GM23338 (cell line): Measurements from ENCODE around the gene KRTAP5-10. TPM values are rescaled to one million over a fixed set of nuclear protein-coding genes. Genes with fewer than 3 reads are reported as not detected.

ENCODE experiments used
- ATAC-seq: fragments of 200-7000 bp; cut with Tn5 transposase; 3 replicates; pipeline ENCODE4 v1.9.1; 2020
- DNase-seq: peaks from one replicate; pipeline ENCODE4 v3.0.0-alpha.2; 2015; ENCODE audit warnings: low spot score
- H2AFZ ChIP-seq: fragments of 200-600 bp; sonication (generic); 2 replicates; pipeline ENCODE4 v1.8.0; 2016; ENCODE audit warnings: antibody characterized with exemption, mild to moderate bottlenecking, moderate library complexity
- H3F3A ChIP-seq: fragments of 200-600 bp; sonication (generic); replicated peaks from 2 replicates; pipeline ENCODE4 v1.8.0; 2017; ENCODE audit warnings: antibody characterized with exemption, mixed run types, low read depth
- H3K27ac ChIP-seq: fragments of 200-600 bp; sonication (generic); 2 replicates; pipeline ENCODE4 v1.6.1; 2016; ENCODE audit warnings: low read depth
- H3K27me3 ChIP-seq: fragments of 200-600 bp; sonication (generic); 2 replicates; pipeline ENCODE4 v1.8.0; 2016; ENCODE audit warnings: mild to moderate bottlenecking, mixed run types, moderate library complexity; ENCODE audit not compliant: insufficient read depth
- H3K36me3 ChIP-seq: fragments of 200-600 bp; sonication (generic); 2 replicates; pipeline ENCODE4 v1.8.0; 2016; ENCODE audit warnings: mild to moderate bottlenecking; ENCODE audit not compliant: insufficient read depth
- H3K4me1 ChIP-seq: fragments of 200-600 bp; sonication (generic); 2 replicates; pipeline ENCODE4 v1.8.0; 2016; ENCODE audit warnings: mild to moderate bottlenecking, moderate library complexity; ENCODE audit not compliant: insufficient read depth
- H3K4me2 ChIP-seq: fragments of 200-600 bp; sonication (generic); 2 replicates; pipeline ENCODE4 v1.7.1; 2017; ENCODE audit warnings: mixed run types
- H3K4me3 ChIP-seq: fragments of 200-600 bp; sonication (generic); 2 replicates; pipeline ENCODE4 v1.6.1; 2016; ENCODE audit warnings: mixed run types
- H3K79me2 ChIP-seq: fragments of 200-600 bp; sonication (generic); replicated peaks from 2 replicates; pipeline ENCODE4 v1.8.0; 2017; ENCODE audit warnings: mild to moderate bottlenecking; ENCODE audit not compliant: insufficient read depth
- H3K9me2 ChIP-seq: fragments of 200-600 bp; sonication (generic); 2 replicates; pipeline ENCODE4 v1.8.0; 2017; ENCODE audit not compliant: insufficient read depth
- H4K20me1 ChIP-seq: fragments of 200-600 bp; sonication (generic); replicated peaks from 2 replicates; pipeline ENCODE4 v1.8.0; 2017; ENCODE audit warnings: mild to moderate bottlenecking; ENCODE audit not compliant: insufficient read depth
- H3K27ac Mint-ChIP-seq: 2 replicates; pipeline ENCODE4 v1.8.0; 2020; ENCODE audit warnings: inconsistent platforms, mild to moderate bottlenecking, moderate library complexity, mixed read lengths
- H3K27me3 Mint-ChIP-seq: 3 replicates; pipeline ENCODE4 v1.8.0; 2022; ENCODE audit warnings: low read depth, mild to moderate bottlenecking, moderate library complexity, mixed read lengths, inconsistent platforms; ENCODE audit not compliant: insufficient read depth, poor library complexity
- H3K36me3 Mint-ChIP-seq: 3 replicates; pipeline ENCODE4 v1.8.0; 2021; ENCODE audit warnings: low read depth, mild to moderate bottlenecking, inconsistent platforms, moderate library complexity, mixed read lengths
- H3K4me1 Mint-ChIP-seq: 3 replicates; pipeline ENCODE4 v1.8.0; 2020; ENCODE audit warnings: mild to moderate bottlenecking, inconsistent platforms, mixed read lengths
- H3K4me3 Mint-ChIP-seq: 3 replicates; pipeline ENCODE4 v1.8.0; 2021; ENCODE audit warnings: moderate library complexity, mild to moderate bottlenecking, inconsistent platforms, mixed read lengths
- H3K9me3 Mint-ChIP-seq: 3 replicates; pipeline ENCODE4 v1.8.0; 2020; ENCODE audit warnings: moderate library complexity, mild to moderate bottlenecking, inconsistent platforms, mixed read lengths
- CREB1 ChIP-seq: fragments of 250-450 bp; sonication (Bioruptor Pico); IDR thresholded peaks from 2 replicates; pipeline ENCODE4 v1.5.0; 2020; ENCODE audit warnings: low read depth, mild to moderate bottlenecking, moderate library complexity
- EZH2 ChIP-seq: fragments of 200-600 bp; sonication (generic); IDR thresholded peaks from one replicate; pipeline ENCODE4 v1.8.0; 2017; ENCODE audit warnings: antibody characterized with exemption, mild to moderate bottlenecking, low read depth; ENCODE audit not compliant: unreplicated experiment
- EZH2phosphoT487 ChIP-seq: fragments of 200-600 bp; sonication (generic); IDR thresholded peaks from one replicate; pipeline ENCODE4 v1.8.1; 2018; ENCODE audit warnings: antibody characterized with exemption; ENCODE audit not compliant: unreplicated experiment
- JUNB ChIP-seq: IDR thresholded peaks from one replicate; pipeline ENCODE4 v1.6.1; 2016; ENCODE audit warnings: antibody characterized with exemption; ENCODE audit not compliant: unreplicated experiment
- POLR2AphosphoS5 ChIP-seq: IDR thresholded peaks from 2 replicates; pipeline ENCODE4 v1.6.1; 2016; ENCODE audit warnings: antibody characterized with exemption, low read depth
- STAT1 ChIP-seq: IDR thresholded peaks from one replicate; pipeline ENCODE4 v1.6.1; 2016; ENCODE audit warnings: antibody characterized with exemption; ENCODE audit not compliant: unreplicated experiment
- ZNF114 ChIP-seq: fragments of 250-450 bp; sonication (Bioruptor Pico); IDR thresholded peaks from 2 replicates; pipeline ENCODE4 v1.5.0; 2020; ENCODE audit warnings: mild to moderate bottlenecking, moderate library complexity
- ZNF331 ChIP-seq: fragments of 250-450 bp; sonication (Bioruptor Pico); IDR thresholded peaks from 2 replicates; pipeline ENCODE4 v1.5.0; 2020; ENCODE audit warnings: low read depth, mild to moderate bottlenecking, moderate library complexity
- polyA plus RNA-seq: library from polyadenylated mRNA; unstranded; fragments of >200 nt; fragmentation: Nextera tagmentation; extraction: Ambion mirVana; gene quantifications from 2 replicates; pipeline ENCODE4 v1.2.1, GENCODE V29; 2016
- total RNA-seq: library from RNA; depleted of rRNA; stranded (reverse); fragments of >200 nt; shearing (Covaris generic); gene quantifications from 2 replicates; pipeline ENCODE4 v1.2.3, GENCODE V29; 2014
- TF ChIP-seq, protein P1 (sequence below): IDR thresholded peaks from 2 replicates; pipeline ENCODE4 v1.6.1; 2016; ENCODE audit warnings: antibody characterized with exemption
- TF ChIP-seq, protein P2 (sequence below): IDR thresholded peaks from one replicate; pipeline ENCODE4 v1.6.1; 2018; ENCODE audit warnings: antibody characterized with exemption; ENCODE audit not compliant: unreplicated experiment
- TF ChIP-seq, protein P3 (sequence below): fragments of 250-450 bp; sonication (Bioruptor Pico); IDR thresholded peaks from 2 replicates; pipeline ENCODE4 v1.5.0; 2020; ENCODE audit warnings: mild to moderate bottlenecking, moderate library complexity
- TF ChIP-seq, protein P4 (sequence below), 2 experiments: fragments of 200-600 bp in 1 of 2; sonication (generic) in 1 of 2; conservative IDR thresholded peaks; 2 replicates each; pipeline versions ENCODE4 v1.5.1 to v1.6.1; 2016 to 2017; ENCODE audit warnings: antibody characterized with exemption in 2 of 2, low read depth in 2 of 2, mild to moderate bottlenecking in 2 of 2, moderate library complexity in 1 of 2

KRTAP5-10 gene
- total and polyA plus RNA-seq, 2 experiments from 2014 or later: not detected

DNA sequence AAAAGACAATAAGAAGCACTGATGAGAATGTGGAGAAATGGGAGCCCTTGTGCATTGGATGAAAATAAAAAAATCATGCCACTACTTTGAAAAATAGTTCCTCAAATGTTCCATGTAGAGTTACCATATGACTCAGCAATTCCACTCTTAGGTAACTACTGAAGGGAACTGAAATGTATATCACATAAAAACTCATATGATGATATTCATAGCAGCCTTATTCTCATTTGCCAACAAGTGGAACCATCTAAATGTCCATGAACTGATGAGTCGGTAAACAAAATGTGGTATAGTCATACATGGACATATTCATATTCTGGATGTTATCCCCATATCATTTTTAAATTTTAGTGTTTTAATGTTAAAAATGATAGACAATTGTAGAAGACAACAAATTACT is 13.7 kb upstream of the KRTAP5-10 start (continued):
- TF ChIP-seq JUNB: no peak
- TF ChIP-seq, protein P1, sequence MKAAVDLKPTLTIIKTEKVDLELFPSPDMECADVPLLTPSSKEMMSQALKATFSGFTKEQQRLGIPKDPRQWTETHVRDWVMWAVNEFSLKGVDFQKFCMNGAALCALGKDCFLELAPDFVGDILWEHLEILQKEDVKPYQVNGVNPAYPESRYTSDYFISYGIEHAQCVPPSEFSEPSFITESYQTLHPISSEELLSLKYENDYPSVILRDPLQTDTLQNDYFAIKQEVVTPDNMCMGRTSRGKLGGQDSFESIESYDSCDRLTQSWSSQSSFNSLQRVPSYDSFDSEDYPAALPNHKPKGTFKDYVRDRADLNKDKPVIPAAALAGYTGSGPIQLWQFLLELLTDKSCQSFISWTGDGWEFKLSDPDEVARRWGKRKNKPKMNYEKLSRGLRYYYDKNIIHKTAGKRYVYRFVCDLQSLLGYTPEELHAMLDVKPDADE: no peak

DNA sequence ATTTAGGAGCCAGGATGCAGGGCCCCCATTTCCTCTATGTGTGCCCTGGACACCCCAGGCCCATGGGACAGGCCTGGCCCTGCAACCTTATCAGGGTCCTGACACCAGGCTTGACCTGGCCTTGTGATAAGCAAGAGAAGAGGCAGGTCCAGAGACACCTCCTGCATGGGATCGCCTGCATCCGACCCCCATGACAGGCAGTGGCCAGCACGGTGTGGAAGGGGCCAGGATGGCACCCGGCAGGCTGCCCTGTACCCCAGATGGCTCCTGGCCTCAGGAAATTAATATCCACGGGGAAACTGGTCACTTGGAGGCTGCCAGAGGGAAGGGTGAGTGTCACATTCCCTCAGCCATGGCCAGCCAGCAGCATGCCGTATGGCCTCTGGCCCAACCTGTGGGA is 10.4 kb upstream of the KRTAP5-10 start:
- Histone ChIP-seq H3K4me1 (no peaks in the 10 kb centered on the region), H3K9me2 (no peaks in the 10 kb centered on the region), H3K27me3 (no peaks in the 10 kb centered on the region), H4K20me1 (no peaks in the 10 kb centered on the region), H3F3A (no peaks in the 10 kb centered on the region), H3K79me2 (no peaks in the 10 kb centered on the region), H3K27ac (no peak overlapping the region), H3K36me3 (peaks cover 3% of the 10 kb centered on the region; the same call in 1 of the 2 replicates), H2AFZ (no peak overlapping the region), H3K4me2 (no peak overlapping the region), H3K4me3 (no peak overlapping the region)
- H3K9me3 Mint-ChIP-seq: peaks cover 28% of the 10 kb centered on the region
- peaks cover 2% of the 10 kb centered on the region for H3K27me3 Mint-ChIP-seq
- no peak overlapping the region for H3K27ac Mint-ChIP-seq
- peaks cover 9% of the 10 kb centered on the region; the same call in 2 of the 3 replicates for H3K36me3 Mint-ChIP-seq
- peaks cover 5% of the 10 kb centered on the region for H3K4me1 Mint-ChIP-seq
- DNase-seq (no peak), ATAC-seq (no peak)
- no peak overlapping the region for H3K4me3 Mint-ChIP-seq
- TF ChIP-seq ZNF114 (CRISPR knock-in tag) (no peak), EZH2 (no peak), JUNB (no peak), STAT1 (no peak), POLR2AphosphoS5 (no peak), CREB1 (CRISPR knock-in tag) (no peak), EZH2phosphoT487 (no peak), ZNF331 (CRISPR knock-in tag) (no peak)
- TF ChIP-seq, protein P2, sequence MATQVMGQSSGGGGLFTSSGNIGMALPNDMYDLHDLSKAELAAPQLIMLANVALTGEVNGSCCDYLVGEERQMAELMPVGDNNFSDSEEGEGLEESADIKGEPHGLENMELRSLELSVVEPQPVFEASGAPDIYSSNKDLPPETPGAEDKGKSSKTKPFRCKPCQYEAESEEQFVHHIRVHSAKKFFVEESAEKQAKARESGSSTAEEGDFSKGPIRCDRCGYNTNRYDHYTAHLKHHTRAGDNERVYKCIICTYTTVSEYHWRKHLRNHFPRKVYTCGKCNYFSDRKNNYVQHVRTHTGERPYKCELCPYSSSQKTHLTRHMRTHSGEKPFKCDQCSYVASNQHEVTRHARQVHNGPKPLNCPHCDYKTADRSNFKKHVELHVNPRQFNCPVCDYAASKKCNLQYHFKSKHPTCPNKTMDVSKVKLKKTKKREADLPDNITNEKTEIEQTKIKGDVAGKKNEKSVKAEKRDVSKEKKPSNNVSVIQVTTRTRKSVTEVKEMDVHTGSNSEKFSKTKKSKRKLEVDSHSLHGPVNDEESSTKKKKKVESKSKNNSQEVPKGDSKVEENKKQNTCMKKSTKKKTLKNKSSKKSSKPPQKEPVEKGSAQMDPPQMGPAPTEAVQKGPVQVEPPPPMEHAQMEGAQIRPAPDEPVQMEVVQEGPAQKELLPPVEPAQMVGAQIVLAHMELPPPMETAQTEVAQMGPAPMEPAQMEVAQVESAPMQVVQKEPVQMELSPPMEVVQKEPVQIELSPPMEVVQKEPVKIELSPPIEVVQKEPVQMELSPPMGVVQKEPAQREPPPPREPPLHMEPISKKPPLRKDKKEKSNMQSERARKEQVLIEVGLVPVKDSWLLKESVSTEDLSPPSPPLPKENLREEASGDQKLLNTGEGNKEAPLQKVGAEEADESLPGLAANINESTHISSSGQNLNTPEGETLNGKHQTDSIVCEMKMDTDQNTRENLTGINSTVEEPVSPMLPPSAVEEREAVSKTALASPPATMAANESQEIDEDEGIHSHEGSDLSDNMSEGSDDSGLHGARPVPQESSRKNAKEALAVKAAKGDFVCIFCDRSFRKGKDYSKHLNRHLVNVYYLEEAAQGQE: no peak
- TF ChIP-seq, protein P3, sequence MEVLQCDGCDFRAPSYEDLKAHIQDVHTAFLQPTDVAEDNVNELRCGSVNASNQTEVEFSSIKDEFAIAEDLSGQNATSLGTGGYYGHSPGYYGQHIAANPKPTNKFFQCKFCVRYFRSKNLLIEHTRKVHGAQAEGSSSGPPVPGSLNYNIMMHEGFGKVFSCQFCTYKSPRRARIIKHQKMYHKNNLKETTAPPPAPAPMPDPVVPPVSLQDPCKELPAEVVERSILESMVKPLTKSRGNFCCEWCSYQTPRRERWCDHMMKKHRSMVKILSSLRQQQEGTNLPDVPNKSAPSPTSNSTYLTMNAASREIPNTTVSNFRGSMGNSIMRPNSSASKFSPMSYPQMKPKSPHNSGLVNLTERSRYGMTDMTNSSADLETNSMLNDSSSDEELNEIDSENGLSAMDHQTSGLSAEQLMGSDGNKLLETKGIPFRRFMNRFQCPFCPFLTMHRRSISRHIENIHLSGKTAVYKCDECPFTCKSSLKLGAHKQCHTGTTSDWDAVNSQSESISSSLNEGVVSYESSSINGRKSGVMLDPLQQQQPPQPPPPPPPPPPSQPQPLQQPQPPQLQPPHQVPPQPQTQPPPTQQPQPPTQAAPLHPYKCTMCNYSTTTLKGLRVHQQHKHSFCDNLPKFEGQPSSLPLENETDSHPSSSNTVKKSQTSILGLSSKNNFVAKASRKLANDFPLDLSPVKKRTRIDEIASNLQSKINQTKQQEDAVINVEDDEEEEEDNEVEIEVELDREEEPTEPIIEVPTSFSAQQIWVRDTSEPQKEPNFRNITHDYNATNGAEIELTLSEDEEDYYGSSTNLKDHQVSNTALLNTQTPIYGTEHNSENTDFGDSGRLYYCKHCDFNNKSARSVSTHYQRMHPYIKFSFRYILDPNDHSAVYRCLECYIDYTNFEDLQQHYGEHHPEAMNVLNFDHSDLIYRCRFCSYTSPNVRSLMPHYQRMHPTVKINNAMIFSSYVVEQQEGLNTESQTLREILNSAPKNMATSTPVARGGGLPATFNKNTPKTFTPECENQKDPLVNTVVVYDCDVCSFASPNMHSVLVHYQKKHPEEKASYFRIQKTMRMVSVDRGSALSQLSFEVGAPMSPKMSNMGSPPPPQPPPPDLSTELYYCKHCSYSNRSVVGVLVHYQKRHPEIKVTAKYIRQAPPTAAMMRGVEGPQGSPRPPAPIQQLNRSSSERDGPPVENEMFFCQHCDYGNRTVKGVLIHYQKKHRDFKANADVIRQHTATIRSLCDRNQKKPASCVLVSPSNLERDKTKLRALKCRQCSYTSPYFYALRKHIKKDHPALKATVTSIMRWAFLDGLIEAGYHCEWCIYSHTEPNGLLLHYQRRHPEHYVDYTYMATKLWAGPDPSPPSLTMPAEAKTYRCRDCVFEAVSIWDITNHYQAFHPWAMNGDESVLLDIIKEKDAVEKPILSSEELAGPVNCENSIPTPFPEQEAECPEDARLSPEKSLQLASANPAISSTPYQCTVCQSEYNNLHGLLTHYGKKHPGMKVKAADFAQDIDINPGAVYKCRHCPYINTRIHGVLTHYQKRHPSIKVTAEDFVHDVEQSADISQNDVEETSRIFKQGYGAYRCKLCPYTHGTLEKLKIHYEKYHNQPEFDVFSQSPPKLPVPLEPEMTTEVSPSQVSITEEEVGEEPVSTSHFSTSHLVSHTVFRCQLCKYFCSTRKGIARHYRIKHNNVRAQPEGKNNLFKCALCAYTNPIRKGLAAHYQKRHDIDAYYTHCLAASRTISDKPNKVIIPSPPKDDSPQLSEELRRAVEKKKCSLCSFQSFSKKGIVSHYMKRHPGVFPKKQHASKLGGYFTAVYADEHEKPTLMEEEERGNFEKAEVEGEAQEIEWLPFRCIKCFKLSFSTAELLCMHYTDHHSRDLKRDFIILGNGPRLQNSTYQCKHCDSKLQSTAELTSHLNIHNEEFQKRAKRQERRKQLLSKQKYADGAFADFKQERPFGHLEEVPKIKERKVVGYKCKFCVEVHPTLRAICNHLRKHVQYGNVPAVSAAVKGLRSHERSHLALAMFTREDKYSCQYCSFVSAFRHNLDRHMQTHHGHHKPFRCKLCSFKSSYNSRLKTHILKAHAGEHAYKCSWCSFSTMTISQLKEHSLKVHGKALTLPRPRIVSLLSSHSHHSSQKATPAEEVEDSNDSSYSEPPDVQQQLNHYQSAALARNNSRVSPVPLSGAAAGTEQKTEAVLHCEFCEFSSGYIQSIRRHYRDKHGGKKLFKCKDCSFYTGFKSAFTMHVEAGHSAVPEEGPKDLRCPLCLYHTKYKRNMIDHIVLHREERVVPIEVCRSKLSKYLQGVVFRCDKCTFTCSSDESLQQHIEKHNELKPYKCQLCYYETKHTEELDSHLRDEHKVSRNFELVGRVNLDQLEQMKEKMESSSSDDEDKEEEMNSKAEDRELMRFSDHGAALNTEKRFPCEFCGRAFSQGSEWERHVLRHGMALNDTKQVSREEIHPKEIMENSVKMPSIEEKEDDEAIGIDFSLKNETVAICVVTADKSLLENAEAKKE (CRISPR knock-in tag): no peak
- TF ChIP-seq, protein P4, sequence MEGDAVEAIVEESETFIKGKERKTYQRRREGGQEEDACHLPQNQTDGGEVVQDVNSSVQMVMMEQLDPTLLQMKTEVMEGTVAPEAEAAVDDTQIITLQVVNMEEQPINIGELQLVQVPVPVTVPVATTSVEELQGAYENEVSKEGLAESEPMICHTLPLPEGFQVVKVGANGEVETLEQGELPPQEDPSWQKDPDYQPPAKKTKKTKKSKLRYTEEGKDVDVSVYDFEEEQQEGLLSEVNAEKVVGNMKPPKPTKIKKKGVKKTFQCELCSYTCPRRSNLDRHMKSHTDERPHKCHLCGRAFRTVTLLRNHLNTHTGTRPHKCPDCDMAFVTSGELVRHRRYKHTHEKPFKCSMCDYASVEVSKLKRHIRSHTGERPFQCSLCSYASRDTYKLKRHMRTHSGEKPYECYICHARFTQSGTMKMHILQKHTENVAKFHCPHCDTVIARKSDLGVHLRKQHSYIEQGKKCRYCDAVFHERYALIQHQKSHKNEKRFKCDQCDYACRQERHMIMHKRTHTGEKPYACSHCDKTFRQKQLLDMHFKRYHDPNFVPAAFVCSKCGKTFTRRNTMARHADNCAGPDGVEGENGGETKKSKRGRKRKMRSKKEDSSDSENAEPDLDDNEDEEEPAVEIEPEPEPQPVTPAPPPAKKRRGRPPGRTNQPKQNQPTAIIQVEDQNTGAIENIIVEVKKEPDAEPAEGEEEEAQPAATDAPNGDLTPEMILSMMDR (conservative IDR thresholded peaks at IDR 0.05; ENCODE audit: low read depth in 2 of 2): no peak
- TF ChIP-seq, protein P1: no peak
